Stimulated activated CD4-positive, alpha-beta T cell treated with anti-CD3 and anti-CD28 coated beads, TNF-alpha, amount 100 ng/mL, for 1 hour (primary cell): ENCODE measurements around the gene FNDC11.
A peak's percentile ranks its signal among the peaks of the same experiment; 100 is the strongest.

ENCODE experiments used
- DNase-seq, 3 donors: peaks; one replicate each; pipeline ENCODE4 v3.0.0-alpha.2; 2020; ENCODE audit warnings: low read depth in 3 of 3, low spot score in 1 of 3

The FNDC11 gene

DNA sequence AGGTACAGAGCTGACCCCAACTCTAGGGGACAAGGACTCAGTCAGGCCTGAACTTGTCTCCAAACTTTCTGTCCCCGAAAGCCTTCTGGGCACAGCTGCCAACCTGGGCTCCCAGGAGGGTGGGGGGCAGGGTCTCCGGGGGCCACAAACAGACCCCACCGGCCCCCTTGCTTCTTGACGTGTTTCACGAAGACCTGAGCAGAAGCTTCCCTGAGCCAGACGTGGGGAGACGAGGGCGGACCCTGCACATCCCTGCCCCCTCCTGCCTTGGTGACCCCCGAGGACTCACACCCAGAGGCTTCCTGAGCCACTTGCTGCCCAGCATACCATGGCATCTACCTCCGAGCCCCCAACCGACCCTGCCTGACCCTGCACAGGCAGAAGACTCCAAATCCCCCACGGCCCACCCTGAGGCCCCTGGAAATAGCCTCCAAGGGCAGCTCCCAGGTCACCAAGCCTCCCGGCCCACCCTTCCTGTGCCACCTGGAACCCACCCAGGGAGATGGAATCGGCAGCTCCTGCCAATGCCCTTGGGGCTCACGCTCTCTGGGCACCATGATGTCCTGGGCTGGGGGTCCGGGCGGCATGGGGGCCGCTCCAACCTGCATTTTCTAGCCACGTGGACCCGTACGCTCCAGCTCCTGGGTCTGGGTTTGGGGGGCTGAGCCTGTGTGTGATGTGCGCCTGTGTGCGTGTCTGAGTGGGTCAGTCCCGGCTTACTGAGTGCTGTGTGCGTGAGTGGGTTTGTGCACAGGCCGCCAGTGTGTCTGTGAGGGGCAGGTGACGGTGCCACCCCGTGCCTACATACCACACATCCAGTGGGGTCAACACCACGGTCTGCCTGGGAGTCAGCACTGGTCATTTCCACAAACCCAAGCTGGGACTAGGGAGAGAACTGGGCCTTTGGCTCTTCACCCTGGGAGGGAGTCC, 14.3 kb upstream of the FNDC11 start:
- no peak for DNase-seq

DNA sequence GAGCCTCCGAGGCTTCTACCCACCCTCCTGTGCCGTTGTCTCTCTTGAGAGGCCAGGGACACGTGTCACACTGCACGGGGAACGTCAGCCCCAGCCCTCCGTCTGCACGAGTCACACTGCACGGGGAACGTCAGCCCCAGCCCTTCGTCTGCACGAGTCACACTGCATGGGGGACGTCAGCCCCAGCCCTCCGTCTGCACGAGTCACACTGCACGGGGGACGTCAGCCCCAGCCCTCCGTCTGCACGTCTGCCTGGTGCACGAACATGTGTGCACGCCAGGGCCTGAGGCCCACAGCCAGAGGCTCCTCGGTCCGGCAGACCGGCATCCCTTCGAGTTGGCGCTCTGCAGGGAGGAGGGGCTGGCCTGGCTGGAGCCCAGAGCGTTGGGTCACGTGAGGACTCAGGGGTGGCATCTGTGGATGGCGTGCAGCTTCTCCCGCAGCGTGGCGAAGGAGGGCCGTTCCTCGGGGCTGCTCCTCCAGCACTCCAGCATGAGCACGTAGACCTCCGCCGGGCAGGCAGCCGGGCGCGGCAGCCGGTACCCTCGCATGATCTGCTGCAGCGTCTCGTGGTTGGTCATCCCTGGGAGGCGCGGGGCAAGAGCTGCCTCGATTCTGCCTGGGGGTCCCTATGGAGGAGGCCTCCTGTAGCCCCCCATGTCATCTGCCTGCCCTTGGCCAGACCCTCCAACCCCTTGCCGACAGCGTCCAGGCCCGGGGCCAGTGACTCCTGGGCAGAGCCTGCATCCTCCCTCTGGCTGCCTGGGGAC, 13.4 kb upstream of the FNDC11 start:
- no peak for DNase-seq

DNA sequence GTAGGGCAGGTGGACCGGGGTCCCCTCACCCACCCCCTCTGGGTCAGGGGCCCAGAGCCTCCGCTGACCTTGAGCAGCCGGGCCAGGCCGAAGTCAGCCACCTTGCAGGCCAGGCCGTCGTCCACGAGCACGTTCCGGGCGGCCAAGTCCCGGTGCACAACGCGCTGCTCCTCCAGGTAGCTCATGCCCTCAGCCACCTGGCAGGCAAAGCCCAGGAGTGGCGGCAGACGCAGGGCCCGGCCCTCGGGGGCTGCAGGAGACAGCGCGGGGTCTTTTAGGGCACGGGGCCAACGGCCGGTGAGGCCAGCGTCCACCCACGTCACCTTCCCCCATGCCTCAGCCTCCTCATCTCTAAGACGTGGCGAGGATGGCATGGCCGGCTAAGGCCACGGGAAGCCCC, 12.6 kb upstream of the FNDC11 start:
- DNase-seq: no peak

DNA sequence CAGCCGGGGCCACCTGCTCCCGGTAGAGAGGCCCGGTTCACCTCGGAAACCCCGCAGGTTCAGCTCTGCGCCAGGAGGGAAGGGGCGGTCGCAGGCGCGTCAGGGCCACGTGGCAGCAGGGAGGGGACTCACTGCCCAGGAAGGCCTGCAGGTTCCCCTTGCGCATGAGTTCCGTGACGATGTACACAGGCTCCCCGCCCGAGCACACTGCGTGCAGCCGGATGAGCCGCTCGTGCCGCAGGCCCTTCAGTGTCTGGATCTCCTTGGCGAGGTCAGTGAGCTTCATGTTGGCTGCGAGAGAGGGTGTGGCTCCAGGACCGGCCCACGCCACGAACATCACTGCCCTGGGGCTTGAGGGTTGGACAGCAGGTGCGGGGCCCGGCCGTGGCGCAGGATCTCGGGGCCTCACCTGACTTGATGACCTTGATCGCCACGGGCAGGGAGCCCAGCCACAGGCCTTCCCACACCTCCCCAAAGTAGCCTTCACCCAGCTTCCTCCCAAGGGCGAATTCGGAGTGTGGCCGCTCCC, 11.9 kb upstream of the FNDC11 start:
- no peak for DNase-seq

DNA sequence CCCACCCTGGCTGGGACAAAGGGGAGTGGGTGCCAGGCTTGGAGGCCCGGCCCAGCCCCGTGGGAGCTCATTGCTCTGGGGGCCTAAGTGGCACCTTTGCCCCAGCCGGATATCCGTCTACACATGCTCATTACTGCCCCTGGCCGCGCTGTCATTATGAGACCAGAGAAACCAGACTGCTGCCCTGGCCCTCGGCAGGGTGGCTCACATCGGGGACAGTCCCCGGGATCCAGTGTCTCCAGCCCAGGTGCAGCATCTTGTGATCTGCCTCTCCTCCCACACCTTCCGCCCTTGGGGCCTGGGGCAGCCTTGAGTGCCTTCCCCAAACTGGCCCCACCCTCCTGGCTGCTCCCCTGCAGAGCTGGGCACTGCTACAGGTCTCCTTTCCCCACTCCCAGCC, 11.3 kb upstream of the FNDC11 start:
- DNase-seq: no peak

DNA sequence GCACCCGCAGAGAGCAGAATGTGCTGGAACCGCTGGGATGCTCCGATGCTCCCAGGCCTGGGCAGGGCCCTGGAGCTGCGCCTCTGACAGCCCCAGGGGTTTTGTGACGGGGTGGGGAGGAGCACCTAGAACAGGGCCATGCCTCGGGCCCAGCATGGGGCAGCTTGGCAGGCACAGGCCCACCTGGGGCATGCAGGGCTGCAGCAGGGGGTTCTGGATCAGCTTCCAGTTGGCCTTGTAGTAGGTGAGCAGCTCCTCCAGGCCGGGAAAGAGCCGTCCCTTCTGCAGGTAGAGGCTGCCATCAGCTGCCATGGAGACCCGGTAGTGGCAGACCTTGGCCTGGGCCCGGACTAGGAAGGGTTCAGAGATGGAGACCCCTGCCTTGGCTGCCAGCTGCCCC, 10.8 kb upstream of the FNDC11 start:
- DNase-seq: no peak

DNA sequence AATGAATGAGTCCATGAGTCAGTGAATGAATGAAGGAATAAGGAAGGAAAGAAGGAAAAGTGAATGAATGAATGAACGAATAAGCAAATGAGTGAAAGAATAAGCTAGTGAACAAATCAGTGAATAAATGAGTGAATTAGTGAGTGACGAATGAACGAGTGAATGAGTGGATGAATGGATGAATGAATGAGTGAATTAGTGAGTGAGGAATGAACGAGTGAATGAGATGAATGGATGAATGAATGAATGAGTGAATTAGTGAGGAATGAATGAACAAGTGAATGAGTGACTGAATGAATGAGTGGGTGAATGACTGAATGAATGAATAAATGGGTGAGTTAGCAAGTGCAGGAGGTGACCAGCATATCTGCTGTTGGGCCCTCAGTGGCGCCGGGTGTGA, 10.2 kb upstream of the FNDC11 start:
- DNase-seq: no peak

DNA sequence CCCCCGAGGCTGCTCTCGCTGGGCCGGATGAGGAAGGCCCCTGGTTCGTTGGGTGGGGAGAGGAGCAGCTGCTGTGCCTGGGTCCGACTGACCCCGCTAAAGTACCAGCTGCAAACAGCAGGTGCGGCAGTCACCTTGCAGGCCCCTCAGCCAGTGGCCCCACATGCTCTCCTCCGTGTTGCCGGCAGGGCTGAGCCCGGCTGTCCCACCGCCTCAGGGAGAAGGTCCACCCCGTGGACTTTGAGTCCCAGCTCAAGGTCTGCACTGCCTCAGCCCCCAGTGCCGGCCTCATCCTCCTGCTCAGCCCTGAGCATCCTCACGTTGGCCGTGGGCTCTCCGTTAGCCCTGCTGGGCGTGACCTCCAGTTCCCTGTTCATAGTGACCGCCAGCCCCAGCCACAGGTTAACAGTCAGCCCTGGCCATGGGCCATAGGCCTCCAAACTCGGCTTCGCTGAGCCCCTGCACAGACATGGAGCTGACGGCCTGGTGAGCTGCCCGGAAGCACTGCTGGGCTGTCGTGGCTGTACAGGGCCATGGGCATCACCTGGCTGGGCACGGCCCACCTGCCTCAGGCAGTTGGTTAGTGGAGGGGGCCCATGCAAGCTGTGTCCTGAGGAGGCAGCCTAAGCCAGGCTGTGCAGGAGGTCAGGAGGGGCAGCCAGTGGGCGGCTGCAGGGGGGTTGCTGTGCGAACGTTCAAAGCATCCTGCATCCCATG, 9.6 kb upstream of the FNDC11 start:
- no peak for DNase-seq

DNA sequence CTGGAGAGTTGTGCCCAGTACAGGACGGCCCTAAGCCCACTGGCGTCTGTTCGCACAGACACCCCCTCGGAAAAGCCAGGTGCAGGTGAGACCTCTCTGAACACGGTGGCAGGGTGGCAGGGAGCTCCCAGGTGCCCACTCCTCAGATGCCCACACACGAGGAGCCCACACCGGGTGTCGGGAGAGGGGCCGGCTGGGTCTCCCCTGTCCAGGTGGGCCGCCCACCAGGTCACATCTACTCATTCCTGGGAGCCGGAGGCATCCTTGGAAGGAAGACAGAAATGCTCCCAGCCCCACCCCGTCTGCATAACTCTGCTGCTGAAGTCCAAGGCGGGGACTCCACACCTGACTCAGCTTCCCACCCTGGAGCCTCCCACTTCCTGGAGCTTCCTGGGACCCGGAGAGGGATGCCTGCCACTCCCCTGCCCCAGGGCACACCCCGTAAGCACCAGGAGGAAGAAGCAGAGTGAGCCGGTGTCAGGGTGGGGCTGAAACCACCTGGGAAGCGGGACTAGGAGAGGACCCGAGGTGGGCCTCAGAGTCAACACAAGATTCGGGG, 8.9 kb upstream of the FNDC11 start:
- DNase-seq: no peak

DNA sequence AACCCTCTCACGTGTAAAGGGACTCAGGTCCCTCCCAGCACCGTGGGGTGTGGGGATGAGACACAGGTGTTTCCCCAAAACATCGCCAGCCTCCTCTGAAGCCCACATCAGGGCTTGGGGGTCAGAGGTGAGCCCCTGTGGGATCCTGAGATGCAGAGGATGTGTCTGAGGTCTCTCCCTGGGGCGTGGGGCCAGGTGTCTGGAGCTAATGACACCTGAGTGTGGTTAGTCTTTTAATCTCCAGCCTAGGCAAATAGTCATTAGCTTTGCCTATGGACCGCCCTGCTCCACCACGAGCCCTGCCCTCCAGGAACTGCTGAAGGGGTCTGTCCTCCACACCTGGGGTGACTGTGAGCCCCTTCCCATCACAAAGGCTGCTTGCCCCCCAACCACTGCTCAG, 8.1 kb upstream of the FNDC11 start:
- no peak for DNase-seq

DNA sequence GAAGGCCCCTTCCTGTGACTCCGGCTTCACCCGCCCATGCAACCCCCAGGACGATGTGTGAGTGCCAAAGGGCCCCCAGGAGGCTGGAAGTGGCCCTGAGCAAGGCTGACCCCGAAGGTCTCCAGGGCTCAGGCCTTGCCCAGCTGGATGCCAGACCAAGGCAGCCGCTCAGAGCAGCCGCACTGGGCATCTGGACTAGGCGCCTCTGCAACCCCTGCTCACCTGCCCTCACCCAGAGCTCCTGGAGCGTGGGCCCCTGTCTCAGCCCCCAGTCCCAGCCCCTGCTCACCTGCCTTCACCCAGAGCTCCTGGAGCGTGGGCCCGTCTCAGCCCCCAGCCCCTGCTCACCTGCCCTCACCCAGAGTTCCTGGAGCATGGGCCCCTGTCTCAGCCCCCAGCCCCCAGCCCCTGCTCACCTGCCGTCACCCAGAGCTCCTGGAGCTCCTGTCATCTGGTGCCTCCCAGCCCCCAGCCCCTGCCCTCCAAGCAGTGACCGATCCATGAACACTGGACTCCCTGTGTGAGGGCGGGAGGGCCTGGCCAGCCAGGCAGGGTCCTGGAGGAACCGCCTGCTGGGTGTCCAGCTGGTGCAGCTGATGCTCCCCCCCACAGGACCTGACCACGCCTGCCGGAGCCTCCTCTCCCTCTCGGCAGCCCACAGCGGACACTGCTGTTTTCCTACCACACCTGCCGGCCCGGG, 7.6 kb upstream of the FNDC11 start:
- no peak for DNase-seq

DNA sequence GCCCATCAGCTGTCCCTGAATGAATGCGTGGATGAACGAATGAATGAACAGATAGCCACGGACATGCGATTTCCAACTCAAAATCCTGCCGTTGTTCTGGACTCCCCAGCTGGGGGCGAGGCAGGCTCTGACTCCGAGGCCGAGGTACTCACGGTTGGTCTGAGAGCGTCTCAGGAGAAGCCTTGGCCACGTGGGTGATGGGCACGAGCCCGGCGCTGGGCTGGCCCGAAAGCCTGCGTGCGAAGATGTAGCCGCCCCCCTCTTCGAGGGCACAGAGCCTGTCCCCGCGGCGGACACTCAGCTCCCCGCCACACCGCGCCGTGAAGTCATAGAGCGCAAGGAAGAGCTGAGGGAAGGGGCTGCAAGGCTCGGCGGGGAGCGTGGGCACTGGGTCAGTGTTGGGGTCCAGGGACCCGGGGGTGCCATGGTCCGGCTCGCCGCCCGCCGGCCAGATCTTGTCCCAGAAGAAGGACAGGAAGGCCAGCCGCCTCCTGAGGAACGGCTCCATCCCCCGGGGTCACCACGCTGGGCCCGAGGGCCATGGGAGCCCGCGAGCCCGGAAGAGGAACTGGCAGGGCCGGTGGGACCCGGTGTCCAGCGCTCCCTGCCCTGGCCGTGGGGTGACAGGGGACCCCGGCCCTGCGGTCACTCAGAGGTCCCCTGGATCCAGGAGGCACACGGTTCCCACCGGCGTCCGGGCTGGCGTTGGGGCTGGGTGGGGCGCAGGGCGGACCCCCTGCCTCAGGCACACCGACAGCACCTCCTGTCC, 6.8 kb upstream of the FNDC11 start:
- DNase-seq: no peak

DNA sequence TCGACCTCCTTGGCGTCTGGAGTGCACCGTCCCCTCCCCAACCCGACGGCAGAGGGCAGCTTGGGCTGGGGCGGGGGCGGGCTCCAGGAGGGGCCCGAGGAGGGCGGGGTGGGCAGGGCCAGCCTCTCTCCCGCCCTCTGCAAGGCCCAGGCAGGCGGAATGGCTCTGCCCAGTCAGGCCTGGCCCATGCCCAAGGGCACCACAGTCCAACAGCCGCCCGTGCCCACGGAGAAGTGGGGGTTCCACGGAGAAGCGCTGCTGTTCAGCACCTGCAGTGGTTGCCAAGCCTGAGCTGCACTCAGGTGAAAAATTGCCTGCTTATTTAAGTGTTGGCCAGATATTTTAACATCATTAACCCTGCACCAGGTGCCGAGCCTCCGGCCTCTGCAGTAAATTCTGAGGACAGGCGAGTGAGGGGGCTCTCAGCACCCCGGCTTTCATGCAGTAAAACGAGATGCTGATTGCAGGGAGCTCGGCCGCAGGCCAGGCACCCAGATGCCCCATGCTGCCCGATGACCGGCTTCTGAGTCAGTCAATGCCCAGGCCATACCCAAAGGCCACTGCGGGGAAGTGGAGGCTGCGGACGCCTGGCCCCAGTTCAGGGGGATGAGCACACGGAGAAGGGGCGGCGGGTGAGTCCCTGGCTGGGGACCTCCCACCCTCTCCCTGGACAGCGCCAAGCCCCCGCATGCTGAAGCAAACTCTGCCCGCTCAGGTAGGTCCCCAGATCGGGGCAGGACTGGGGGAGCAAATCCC, 6.1 kb upstream of the FNDC11 start, which contains the start of gene SRMS:
TSS of gene SRMS (minus strand) at position 25 of the 756 bp plus-strand sequence. CDS start 286 bp downstream, outside the sequence.
- DNase-seq: no peak

DNA sequence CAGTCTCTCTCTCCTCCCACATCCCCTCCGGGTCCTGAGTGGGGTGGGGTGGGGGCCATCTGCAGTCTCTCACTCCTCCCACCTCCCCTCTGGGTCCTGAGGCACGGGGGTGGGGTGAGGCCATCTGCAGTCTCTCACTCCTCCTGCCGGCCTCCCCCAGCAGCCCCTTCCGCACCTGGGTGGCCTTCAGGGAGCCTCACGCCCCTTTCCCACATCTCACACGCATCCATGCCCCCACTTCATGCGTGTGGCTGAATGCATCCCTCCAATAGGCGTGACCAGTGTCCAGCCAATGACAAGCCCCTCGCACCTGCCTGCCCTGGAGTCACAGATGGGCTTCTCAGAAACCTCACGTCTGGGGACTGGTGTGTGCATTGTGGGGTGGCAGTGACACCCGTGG, 5.4 kb upstream of the FNDC11 start:
- no peak for DNase-seq

DNA sequence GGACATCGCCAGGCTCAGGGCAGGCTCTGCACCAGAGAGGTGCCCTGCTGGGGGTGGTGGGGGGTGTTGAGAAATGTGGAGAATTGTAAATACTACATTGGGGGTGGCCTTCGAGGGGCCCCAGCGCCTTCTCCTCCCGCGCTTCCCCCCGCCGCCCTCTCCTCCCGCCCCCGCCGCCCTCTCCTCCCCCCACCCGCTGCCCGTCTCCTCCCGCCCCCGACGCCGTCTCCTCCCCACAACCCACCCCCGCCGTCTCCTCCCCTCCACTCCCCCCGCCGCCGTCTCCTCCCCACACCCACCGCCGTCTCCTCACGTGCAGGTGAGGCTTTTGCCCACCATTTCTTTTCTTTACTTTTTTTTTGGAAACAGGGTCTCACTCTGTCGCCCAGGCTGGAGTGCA, 4.9 kb upstream of the FNDC11 start:
- DNase-seq: no peak

DNA sequence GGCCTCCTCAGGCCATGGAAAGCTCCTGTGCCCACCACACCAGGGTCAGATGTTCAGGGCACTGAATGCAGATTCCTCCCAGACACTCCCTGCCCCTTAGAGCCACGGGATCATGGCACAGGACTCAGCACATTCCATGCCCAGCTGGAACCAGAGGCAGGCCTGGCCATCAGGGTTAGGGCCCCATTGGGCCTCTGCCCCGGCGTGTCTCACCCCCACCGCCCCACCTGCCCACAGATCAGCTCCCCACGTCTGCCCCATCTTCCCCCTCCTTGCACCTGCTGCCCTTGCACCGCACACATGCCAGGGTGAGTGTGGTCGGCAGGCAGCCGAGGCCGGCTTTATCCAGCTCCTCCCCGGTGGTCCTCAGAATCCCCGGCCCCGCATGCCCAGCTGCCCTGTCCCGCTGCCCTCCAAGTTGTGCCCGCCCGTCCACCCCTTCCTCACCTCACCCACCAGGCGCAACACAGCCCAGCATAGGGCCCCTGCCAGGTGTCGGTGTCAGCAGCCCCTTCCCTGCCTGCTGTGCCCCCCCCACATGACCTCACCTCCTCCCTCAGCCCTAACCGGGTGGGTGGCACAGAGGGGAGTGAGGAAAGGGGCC, 4.2 kb upstream of the FNDC11 start:
- no peak for DNase-seq

DNA sequence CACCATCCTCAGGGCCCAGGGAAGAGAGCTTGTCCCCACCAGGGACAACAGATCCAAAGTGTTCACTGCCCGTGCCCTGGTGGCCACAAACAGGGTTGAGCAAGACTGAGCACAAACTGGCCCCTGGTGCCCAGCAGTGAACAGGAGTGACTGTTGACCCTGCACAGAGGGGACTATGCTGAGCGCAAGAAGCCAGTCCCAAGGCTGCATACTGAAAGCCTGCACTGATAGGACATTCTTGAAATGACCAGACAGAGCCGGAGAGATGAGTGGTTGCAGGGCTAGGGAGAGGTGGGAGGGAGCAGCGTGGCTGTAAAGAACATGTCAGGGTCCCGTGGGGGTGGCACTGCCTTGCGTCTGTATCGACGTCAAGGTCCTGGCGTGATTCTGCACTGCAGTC, 2.9 kb upstream of the FNDC11 start:
- DNase-seq: no peak

DNA sequence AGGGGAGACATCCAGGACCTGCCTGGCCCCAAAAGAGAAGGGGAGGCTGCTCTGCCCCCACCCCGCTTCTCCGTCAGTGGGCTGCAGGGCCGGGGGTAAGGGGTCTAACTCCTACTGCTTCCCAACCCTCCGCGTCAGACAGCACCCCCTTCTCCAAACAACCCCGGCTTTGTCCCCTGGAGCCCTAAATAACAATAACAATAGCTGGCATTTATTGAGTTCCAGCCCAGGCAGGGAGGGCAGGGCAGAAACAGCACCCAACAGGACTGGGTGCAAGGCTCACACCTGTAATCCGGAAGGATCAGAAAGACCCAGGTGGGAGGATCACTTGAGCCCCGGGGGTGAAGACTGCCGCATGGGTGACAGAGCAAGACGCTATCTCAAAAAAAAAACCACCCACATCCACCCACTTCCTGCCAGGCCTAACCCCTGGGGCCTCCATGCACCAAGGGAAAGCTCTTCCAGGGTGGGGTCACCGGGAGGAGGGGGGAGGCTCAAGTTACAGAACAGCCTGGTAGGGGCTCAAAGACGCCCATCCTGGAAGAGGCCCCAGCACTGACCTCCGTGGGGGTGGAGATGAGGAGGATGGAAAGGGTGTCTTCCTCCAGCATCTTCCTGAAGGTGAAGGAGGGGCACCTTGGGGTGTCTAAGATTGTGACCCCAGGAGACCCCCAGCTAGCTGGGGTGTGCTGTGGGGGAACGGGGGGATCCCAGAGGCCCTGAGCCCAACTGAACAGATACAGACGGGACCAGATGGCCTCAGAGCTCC, 1.3 kb upstream of the FNDC11 start:
- peak in 1 of 3 donors; percentile 25 for DNase-seq
